Measurements from ENCODE around the gene CD96. TPM values are rescaled to one million over a fixed set of nuclear protein-coding genes. Genes with fewer than 3 reads are reported as not detected.
"Not testable (repeated sequence)": the region's sequence is repeated elsewhere in the genome, so short reads cannot be mapped to it uniquely, and the experiment has no call there.

Gene CD96
- polyA plus RNA-seq, 4 donors, result 1.3 to 3.8 (median 1.7) TPM

DNA sequence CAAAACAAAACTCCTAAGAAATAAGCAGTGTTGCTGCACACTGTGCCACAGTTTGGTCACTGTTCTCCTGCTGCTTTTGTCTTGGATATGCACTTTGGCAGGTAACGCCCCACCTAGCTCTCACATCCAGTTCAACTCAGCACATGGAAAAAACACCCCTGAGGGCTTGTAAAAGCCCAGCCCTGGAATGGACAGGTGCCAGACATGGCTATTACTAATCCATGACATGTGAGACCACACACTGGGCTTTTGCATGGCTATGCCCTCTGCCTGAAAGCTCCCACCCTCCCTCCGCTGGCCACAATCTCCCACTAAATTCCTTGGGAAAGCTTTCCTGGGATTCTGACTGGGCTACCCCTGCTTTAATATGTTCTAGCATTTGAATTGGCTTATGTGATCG, 77.8 kb downstream of the CD96 start:
- Histone ChIP-seq H3K27ac (ENCODE audit: low read depth in 1 of 3, low read length in 2 of 3) (no peak overlapping the region), H3K36me3 (ENCODE audit: control insufficient read depth in 3 of 3, insufficient read depth in 2 of 3, low read depth in 1 of 3, low read length in 3 of 3) (no peaks in the 10 kb centered on the region), H3K27me3 (ENCODE audit: control insufficient read depth in 3 of 3, insufficient read depth in 3 of 3, low read length in 3 of 3) (no peaks in the 10 kb centered on the region), H3K4me1 (ENCODE audit: control insufficient read depth in 3 of 3, insufficient read depth in 2 of 3, low read depth in 1 of 3, low read length in 2 of 3) (no peaks in the 10 kb centered on the region), H3K4me3 (ENCODE audit: low read depth in 1 of 3, low read length in 3 of 3) (no peak overlapping the region), H3K9me3 (ENCODE audit: control insufficient read depth in 2 of 2, insufficient read depth in 1 of 2, low read depth in 1 of 2, low read length in 1 of 2) (peaks cover 0 to 12% of the 10 kb centered on the region in 2 donors)
- WGBS, 3 donors, result 59 to 83% (median 76%) methylated on average over 3 of the region's 3 CpGs
- DNase-seq (no peak), FAIRE-seq (no peak)

DNA sequence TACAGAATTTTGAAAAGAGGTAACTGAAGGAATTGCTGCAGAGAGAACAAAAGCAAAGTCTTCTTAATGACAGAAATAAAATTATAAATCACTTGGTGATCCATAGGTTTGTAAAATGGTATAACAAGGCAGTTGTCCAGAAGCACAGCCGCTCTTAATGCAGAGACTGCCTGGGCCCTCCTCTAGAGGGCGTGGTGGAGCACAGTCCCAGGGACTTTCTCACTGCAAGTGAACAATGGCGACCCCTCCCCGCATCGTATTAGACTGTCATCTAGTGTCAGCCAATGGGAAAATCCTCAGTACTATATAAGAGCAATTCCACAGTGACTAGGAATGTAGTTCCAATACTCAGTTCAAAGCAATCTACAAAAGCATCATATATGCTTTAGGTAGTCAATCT, 79.5 kb downstream of the CD96 start:
- Histone ChIP-seq H3K36me3 (ENCODE audit: control insufficient read depth in 3 of 3, insufficient read depth in 2 of 3, low read depth in 1 of 3, low read length in 3 of 3) (no peaks in the 10 kb centered on the region), H3K9me3 (ENCODE audit: control insufficient read depth in 2 of 2, insufficient read depth in 1 of 2, low read depth in 1 of 2, low read length in 1 of 2) (peaks cover 0 to 12% of the 10 kb centered on the region in 2 donors), H3K4me1 (ENCODE audit: control insufficient read depth in 3 of 3, insufficient read depth in 2 of 3, low read depth in 1 of 3, low read length in 2 of 3) (no peaks in the 10 kb centered on the region), H3K4me3 (ENCODE audit: low read depth in 1 of 3, low read length in 3 of 3) (no peak overlapping the region), H3K27me3 (ENCODE audit: control insufficient read depth in 3 of 3, insufficient read depth in 3 of 3, low read length in 3 of 3) (no peaks in the 10 kb centered on the region), H3K27ac (ENCODE audit: low read depth in 1 of 3, low read length in 2 of 3) (no peak overlapping the region)
- FAIRE-seq (no peak), DNase-seq (no peak)
- WGBS, 3 donors, result 63 to 75% (median 70%) methylated on average over 5 of the region's 5 CpGs

DNA sequence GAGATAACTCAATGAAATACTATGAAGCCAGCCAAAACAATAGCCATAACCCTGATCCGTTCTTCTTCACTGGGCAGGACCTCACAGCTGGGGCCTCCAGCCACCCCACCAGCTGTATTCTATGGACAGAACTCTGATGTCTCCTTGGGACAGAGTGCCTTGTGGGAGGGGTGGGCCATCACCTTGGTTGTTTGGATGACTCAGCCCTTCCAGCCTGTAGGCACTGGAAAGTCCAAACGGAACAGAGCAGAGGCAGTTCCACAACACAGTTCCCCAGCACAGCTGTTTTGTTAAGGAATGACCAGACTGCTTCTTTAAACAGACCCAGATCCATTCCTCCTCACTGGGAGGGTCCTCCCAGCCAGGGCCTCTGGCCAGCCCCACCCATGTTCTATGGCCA, 85.1 kb downstream of the CD96 start:
- Histone ChIP-seq H3K4me1 (ENCODE audit: control insufficient read depth in 3 of 3, insufficient read depth in 2 of 3, low read depth in 1 of 3, low read length in 2 of 3) (no peaks in the 10 kb centered on the region), H3K9me3 (ENCODE audit: control insufficient read depth in 2 of 2, insufficient read depth in 1 of 2, low read depth in 1 of 2, low read length in 1 of 2) (peaks cover 0 to 10% of the 10 kb centered on the region in 2 donors), H3K27me3 (ENCODE audit: control insufficient read depth in 3 of 3, insufficient read depth in 3 of 3, low read length in 3 of 3) (no peaks in the 10 kb centered on the region), H3K27ac (ENCODE audit: low read depth in 1 of 3, low read length in 2 of 3) (no peak overlapping the region), H3K36me3 (ENCODE audit: control insufficient read depth in 3 of 3, insufficient read depth in 2 of 3, low read depth in 1 of 3, low read length in 3 of 3) (no peaks in the 10 kb centered on the region), H3K4me3 (ENCODE audit: low read depth in 1 of 3, low read length in 3 of 3) (no peak overlapping the region)
- DNase-seq (no peak), FAIRE-seq (no peak)
- WGBS, 3 donors, result 70 to 92% (median 76%) methylated on average over 2 of the region's 2 CpGs

DNA sequence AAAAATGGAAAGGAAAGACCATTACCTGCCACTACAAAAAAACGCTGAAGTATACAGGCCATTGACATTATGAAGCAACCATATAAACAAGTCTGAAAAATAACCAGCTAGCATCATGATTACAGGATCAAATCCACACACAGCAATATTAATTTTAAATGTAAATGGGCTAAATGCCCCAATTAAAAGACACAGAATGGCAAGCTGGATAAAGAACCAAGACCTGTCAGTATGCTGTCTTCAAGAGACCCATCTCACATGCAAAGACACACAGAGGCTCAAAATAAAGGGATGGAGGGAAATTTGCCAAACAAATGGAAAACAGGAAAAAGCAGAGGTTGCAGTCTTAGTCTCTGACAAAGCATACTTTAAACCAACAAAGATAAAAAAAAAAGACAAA, 87.0 kb downstream of the CD96 start:
- not testable (repeated sequence) for FAIRE-seq; H3K4me1 ChIP-seq (ENCODE audit: control insufficient read depth in 3 of 3, insufficient read depth in 2 of 3, low read depth in 1 of 3, low read length in 2 of 3); H3K27ac ChIP-seq (ENCODE audit: low read depth in 1 of 3, low read length in 2 of 3); H3K4me3 ChIP-seq (ENCODE audit: low read depth in 1 of 3, low read length in 3 of 3); H3K27me3 ChIP-seq (ENCODE audit: control insufficient read depth in 3 of 3, insufficient read depth in 3 of 3, low read length in 3 of 3); DNase-seq; H3K36me3 ChIP-seq (ENCODE audit: control insufficient read depth in 3 of 3, insufficient read depth in 2 of 3, low read depth in 1 of 3, low read length in 3 of 3)
- H3K9me3 ChIP-seq (ENCODE audit: control insufficient read depth in 2 of 2, insufficient read depth in 1 of 2, low read depth in 1 of 2, low read length in 1 of 2), result peaks cover 0 to 10% of the 10 kb centered on the region in 2 donors
- WGBS, 3 donors, result 96 to 97% (median 97%) methylated on average over 1 of the region's 1 CpG

DNA sequence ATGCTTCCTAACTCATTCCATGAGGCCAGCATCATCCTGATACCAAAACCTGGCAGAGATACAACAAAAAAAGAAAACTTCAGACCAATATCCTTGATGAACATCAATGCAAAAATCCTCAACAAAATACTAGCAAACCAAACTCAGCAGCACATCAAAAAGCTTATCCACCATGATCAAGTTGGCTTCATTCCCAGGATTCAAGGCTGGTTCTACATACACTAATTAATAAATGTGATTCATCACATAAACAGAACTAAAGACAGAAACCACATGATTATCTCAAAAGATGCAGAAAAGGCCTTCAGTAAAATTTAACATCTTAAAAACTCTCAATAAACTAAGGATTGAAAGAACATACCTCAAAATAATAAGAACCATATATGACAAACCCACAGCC, 88.6 kb downstream of the CD96 start:
- not testable (repeated sequence) for H3K27me3 ChIP-seq (ENCODE audit: control insufficient read depth in 3 of 3, insufficient read depth in 3 of 3, low read length in 3 of 3); H3K36me3 ChIP-seq (ENCODE audit: control insufficient read depth in 3 of 3, insufficient read depth in 2 of 3, low read depth in 1 of 3, low read length in 3 of 3); FAIRE-seq; H3K4me1 ChIP-seq (ENCODE audit: control insufficient read depth in 3 of 3, insufficient read depth in 2 of 3, low read depth in 1 of 3, low read length in 2 of 3); DNase-seq; H3K4me3 ChIP-seq (ENCODE audit: low read depth in 1 of 3, low read length in 3 of 3); H3K27ac ChIP-seq (ENCODE audit: low read depth in 1 of 3, low read length in 2 of 3)
- peaks cover 0 to 10% of the 10 kb centered on the region in 2 donors for H3K9me3 ChIP-seq (ENCODE audit: control insufficient read depth in 2 of 2, insufficient read depth in 1 of 2, low read depth in 1 of 2, low read length in 1 of 2)

DNA sequence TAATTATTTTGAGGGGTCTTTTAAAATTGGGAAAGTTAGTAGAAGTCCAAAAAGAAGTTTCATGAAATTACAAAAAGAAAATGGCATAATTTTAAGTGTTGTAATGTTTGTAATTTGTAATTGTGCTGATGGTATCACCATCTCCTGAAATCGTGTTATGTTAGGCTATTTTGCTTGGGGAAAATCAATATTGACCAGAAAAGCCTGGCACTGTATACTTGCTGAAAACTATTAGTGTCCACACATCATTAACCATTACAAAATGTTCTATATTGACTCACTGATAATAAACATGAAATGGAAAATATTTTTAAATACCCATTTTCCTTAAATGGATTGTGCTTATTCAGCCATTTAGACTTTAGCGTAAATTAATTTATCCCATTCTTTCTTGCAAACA, 93.4 kb downstream of the CD96 start:
- FAIRE-seq (peak; percentile 53), DNase-seq (no peak)
- Histone ChIP-seq H3K36me3 (ENCODE audit: control insufficient read depth in 3 of 3, insufficient read depth in 2 of 3, low read depth in 1 of 3, low read length in 3 of 3) (no peaks in the 10 kb centered on the region), H3K4me3 (ENCODE audit: low read depth in 1 of 3, low read length in 3 of 3) (no peak overlapping the region), H3K27ac (ENCODE audit: low read depth in 1 of 3, low read length in 2 of 3) (peak overlapping the region in 1 of 3 donors; percentile 61), H3K9me3 (ENCODE audit: control insufficient read depth in 2 of 2, insufficient read depth in 1 of 2, low read depth in 1 of 2, low read length in 1 of 2) (no peaks in the 10 kb centered on the region), H3K4me1 (ENCODE audit: control insufficient read depth in 3 of 3, insufficient read depth in 2 of 3, low read depth in 1 of 3, low read length in 2 of 3) (peaks cover 0 to 7% (median 0%) of the 10 kb centered on the region in 3 donors), H3K27me3 (ENCODE audit: control insufficient read depth in 3 of 3, insufficient read depth in 3 of 3, low read length in 3 of 3) (no peaks in the 10 kb centered on the region)
- 76 to 82% (median 77%) methylated on average over 2 of the region's 2 CpGs for WGBS, 3 donors

DNA sequence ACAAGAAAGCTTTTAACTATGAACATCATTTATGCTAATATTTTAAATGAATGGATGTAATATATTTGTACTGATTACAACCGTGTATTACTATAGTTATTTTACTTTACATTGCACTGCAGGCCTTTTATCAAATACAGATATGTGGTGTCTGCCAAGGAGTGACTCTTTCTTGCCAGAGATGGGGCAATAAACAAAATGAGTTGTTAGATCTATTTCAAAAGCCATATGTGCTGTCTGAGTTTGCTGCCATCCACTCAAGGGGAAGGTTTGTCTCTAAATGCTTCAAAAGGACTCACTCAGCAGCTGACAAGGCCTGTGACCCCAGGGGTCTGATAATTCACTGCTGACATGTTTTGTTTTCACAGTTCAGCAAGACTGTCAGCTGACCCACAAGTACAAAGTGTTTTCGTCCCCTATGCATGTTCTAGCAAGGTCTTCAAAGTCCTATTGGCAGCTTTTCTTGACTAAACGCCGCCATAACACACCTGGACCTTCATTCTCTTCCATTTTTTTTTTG, 94.4 kb downstream of the CD96 start:
- Histone ChIP-seq H3K4me3 (ENCODE audit: low read depth in 1 of 3, low read length in 3 of 3) (no peak overlapping the region), H3K27ac (ENCODE audit: low read depth in 1 of 3, low read length in 2 of 3) (peak overlapping the region in 1 of 3 donors; percentile 61), H3K9me3 (ENCODE audit: control insufficient read depth in 2 of 2, insufficient read depth in 1 of 2, low read depth in 1 of 2, low read length in 1 of 2) (no peaks in the 10 kb centered on the region), H3K4me1 (ENCODE audit: control insufficient read depth in 3 of 3, insufficient read depth in 2 of 3, low read depth in 1 of 3, low read length in 2 of 3) (peaks cover 0 to 7% (median 0%) of the 10 kb centered on the region in 3 donors), H3K27me3 (ENCODE audit: control insufficient read depth in 3 of 3, insufficient read depth in 3 of 3, low read length in 3 of 3) (no peaks in the 10 kb centered on the region), H3K36me3 (ENCODE audit: control insufficient read depth in 3 of 3, insufficient read depth in 2 of 3, low read depth in 1 of 3, low read length in 3 of 3) (no peaks in the 10 kb centered on the region)
- 72 to 77% (median 75%) methylated on average over 4 of the region's 4 CpGs for WGBS, 3 donors
- no peak for FAIRE-seq
- peak in 1 of 2 donors; percentile 53 for DNase-seq

DNA sequence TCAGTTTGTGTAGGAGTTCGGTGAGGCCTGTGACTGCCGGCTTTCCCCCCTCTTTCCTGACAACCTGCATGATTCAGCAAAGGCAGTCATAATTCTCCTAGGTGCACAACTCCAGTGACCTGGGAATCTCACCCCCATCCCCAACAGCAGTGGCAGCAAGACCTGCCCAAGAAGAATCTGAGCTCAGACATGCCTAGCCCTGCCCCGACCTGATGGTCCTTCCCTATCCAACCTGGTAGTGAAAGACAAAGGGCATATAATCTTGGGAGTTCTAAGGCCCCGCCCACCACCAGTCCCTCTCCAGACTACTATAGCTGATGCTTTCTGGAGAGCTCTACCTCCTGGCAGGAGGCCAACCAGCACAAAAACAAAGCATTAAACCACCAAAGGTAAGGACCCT, 97.3 kb downstream of the CD96 start:
- no peaks in the 10 kb centered on the region for H3K36me3 ChIP-seq (ENCODE audit: control insufficient read depth in 3 of 3, insufficient read depth in 2 of 3, low read depth in 1 of 3, low read length in 3 of 3)
- H3K4me1 ChIP-seq (ENCODE audit: control insufficient read depth in 3 of 3, insufficient read depth in 2 of 3, low read depth in 1 of 3, low read length in 2 of 3), result peaks cover 0 to 7% (median 0%) of the 10 kb centered on the region in 3 donors
- 91 to 98% (median 91%) methylated on average over 4 of the region's 4 CpGs for whole genome bisulfite sequencing, 3 donors
- no peak overlapping the region for H3K27ac ChIP-seq (ENCODE audit: low read depth in 1 of 3, low read length in 2 of 3)
- FAIRE-seq, result no peak
- H3K4me3 ChIP-seq (ENCODE audit: low read depth in 1 of 3, low read length in 3 of 3), result no peak overlapping the region
- DNase-seq, result no peak
- H3K27me3 ChIP-seq (ENCODE audit: control insufficient read depth in 3 of 3, insufficient read depth in 3 of 3, low read length in 3 of 3), result no peaks in the 10 kb centered on the region
- peaks cover 0 to 4% of the 10 kb centered on the region in 2 donors for H3K9me3 ChIP-seq (ENCODE audit: control insufficient read depth in 2 of 2, insufficient read depth in 1 of 2, low read depth in 1 of 2, low read length in 1 of 2)

DNA sequence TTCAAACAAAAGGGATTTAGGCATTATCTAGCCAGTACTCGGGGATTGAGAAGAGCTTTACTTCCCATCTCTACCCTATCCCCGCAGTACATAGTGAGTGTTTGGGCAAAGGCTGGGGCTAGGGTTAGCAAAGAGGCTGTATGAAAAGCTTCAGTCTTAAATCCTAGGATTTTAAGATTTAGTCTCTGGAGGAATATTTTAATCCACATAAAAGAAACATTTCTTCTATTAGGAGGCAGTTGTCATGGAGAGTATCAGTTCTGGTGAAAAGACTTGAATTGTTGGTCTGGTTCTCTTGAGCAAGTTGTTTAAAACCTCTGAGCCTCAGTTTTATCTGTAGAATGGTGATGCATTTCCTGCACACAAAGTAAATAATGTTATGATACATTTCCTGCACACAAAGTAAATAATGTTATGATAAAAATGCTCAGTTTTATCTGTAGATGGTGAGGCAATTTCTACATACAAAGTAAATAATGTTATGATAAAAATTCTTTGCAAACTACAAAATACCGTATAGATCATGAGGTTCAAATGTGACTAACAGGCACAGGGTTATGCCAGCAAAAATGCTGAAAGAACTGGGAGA, 107.1 kb downstream of the CD96 start:
- no peak overlapping the region for H3K27ac ChIP-seq (ENCODE audit: low read depth in 1 of 3, low read length in 2 of 3)
- no peaks in the 10 kb centered on the region for H3K27me3 ChIP-seq (ENCODE audit: control insufficient read depth in 3 of 3, insufficient read depth in 3 of 3, low read length in 3 of 3)
- FAIRE-seq, result no peak
- no peak overlapping the region for H3K4me3 ChIP-seq (ENCODE audit: low read depth in 1 of 3, low read length in 3 of 3)
- H3K9me3 ChIP-seq (ENCODE audit: control insufficient read depth in 2 of 2, insufficient read depth in 1 of 2, low read depth in 1 of 2, low read length in 1 of 2), result no peaks in the 10 kb centered on the region
- no peaks in the 10 kb centered on the region for H3K36me3 ChIP-seq (ENCODE audit: control insufficient read depth in 3 of 3, insufficient read depth in 2 of 3, low read depth in 1 of 3, low read length in 3 of 3)
- no peaks in the 10 kb centered on the region for H3K4me1 ChIP-seq (ENCODE audit: control insufficient read depth in 3 of 3, insufficient read depth in 2 of 3, low read depth in 1 of 3, low read length in 2 of 3)
- WGBS, 3 donors, result 73 to 76% (median 76%) methylated on average over 3 of the region's 3 CpGs
- DNase-seq, result no peak
